ENCODE data around the gene LNX1.
"Not testable (repeated sequence)": the region's sequence is repeated elsewhere in the genome, so short reads cannot be mapped to it uniquely, and the experiment has no call there.

The LNX1 gene

DNA sequence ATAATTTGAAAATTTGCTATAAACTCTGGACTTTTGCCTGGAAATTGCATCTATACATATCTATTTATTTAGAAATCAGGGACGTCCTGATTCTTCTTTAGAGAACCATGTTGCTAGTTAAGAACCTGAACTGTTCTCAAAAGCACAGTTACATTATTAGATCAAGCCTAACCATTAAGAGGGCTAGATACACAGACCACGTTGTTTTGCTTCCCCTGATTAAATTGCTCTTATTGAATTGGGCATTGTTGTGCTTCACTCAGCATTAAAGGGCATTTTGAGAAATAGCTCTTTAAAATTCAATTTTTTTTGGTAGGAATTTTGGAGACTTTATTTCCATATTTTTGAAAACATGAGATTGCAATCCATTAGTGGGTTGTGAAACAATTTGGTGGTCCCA is 169.5 kb downstream of the LNX1 start:
- Mint-ChIP-seq H3K27ac (no peak overlapping the region), H3K4me3 (no peak overlapping the region), H3K9me3 (no peaks in the 10 kb centered on the region), H3K36me3 (peaks cover 54% of the 10 kb centered on the region), H3K4me1 (peaks cover 6% of the 10 kb centered on the region)
- ATAC-seq = no peak
- no peak for DNase-seq (ENCODE audit: low spot score in 2 of 2)

DNA sequence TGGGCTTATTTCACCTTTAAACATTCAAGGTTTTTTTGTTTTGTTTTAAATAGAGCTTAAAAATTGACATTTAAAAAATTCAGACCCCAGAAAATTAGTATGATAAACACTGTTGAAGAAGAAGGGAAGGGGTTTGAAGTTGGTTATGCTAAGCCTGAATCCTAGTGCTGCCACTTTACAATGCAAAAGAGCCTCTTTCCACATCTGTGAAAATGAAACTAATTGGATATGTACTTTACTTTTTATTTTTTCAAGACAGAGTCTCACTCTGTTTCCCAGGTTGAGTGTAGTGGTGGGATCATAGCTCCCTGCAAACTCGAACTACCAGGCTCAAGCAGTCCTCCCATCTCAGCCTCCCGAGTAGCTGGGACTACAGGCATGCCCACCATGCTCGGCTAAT is 172.1 kb downstream of the LNX1 start:
- ATAC-seq = no peak

DNA sequence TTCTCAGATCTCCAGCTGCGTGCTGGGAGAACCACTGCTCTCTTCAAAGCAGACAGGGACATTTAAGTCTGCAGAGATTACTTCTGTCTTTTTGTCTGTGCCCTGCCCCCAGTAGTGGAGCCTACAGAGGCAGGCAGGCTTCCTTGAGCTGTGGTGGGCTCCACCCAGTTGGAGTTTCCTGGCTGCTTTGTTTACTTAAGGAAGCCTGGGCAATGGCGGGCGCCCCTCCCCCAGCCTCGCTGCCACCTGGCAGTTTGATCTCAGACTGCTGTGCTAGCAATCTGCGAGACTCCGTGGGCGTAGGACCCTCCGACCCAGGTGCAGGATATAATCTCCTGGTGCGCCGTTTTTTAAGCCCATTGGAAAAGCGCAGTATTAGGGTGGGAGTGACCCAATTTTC is 181.8 kb downstream of the LNX1 start:
- not testable (repeated sequence) for H3K27ac Mint-ChIP-seq; ATAC-seq; H3K9me3 Mint-ChIP-seq; DNase-seq (ENCODE audit: low spot score in 2 of 2); H3K4me3 Mint-ChIP-seq
- Mint-ChIP-seq H3K4me1 (peaks cover 39% of the 10 kb centered on the region), H3K36me3 (peaks cover 37% of the 10 kb centered on the region)

More for the DNA sequence above, 172.1 kb downstream of the LNX1 start:
- H3K36me3 Mint-ChIP-seq = peaks cover 54% of the 10 kb centered on the region
- no peak for DNase-seq (ENCODE audit: low spot score in 2 of 2)
- peaks cover 6% of the 10 kb centered on the region for H3K4me1 Mint-ChIP-seq
- H3K9me3 Mint-ChIP-seq = no peaks in the 10 kb centered on the region
- no peak overlapping the region for H3K4me3 Mint-ChIP-seq
- H3K27ac Mint-ChIP-seq = no peak overlapping the region
